Measurements from ENCODE around the gene MAFG. TPM values are rescaled to one million over a fixed set of nuclear protein-coding genes. Genes with fewer than 3 reads are reported as not detected.
"Not testable (repeated sequence)": the region's sequence is repeated elsewhere in the genome, so short reads cannot be mapped to it uniquely, and the experiment has no call there.

MAFG gene
- total RNA-seq, 1 experiment from 2014 or later = 29.0 TPM

- not testable (repeated sequence) for H3K9me3 ChIP-seq (replicated peaks); H3K4me3 ChIP-seq; H3K36me3 ChIP-seq; DNase-seq; H3K27ac ChIP-seq
- H3K4me1 ChIP-seq = peaks cover 14% of the 10 kb centered on the region
- peaks cover 10% of the 10 kb centered on the region; the same call in 1 of the 2 replicates for H3K27me3 ChIP-seq
Observed at GRCh38 chr17:81953443-81953842, 25.9 kb upstream of the MAFG start.

- Histone ChIP-seq H3K4me1 (peaks cover 14% of the 10 kb centered on the region), H3K27me3 (peaks cover 10% of the 10 kb centered on the region; the same call in 1 of the 2 replicates), H3K4me3 (no peak overlapping the region), H3K27ac (no peak overlapping the region), H3K9me3 (replicated peaks) (no peaks in the 10 kb centered on the region), H3K36me3 (no peaks in the 10 kb centered on the region)
- no peak for DNase-seq
Observed at GRCh38 chr17:81952792-81953228, 25.3 kb upstream of the MAFG start.

- Histone ChIP-seq H3K9me3 (replicated peaks) (no peaks in the 10 kb centered on the region), H3K27ac (no peak overlapping the region), H3K36me3 (no peaks in the 10 kb centered on the region), H3K27me3 (peaks cover 8% of the 10 kb centered on the region; the same call in 1 of the 2 replicates), H3K4me1 (peaks cover 14% of the 10 kb centered on the region), H3K4me3 (no peak overlapping the region)
- DNase-seq = no peak
Observed at GRCh38 chr17:81951785-81952684, 24.5 kb upstream of the MAFG start.

- Histone ChIP-seq H3K4me1 (peaks cover 17% of the 10 kb centered on the region), H3K9me3 (replicated peaks) (no peaks in the 10 kb centered on the region), H3K27me3 (peaks cover 5% of the 10 kb centered on the region; the same call in 1 of the 2 replicates), H3K27ac (no peak overlapping the region), H3K36me3 (no peaks in the 10 kb centered on the region), H3K4me3 (no peak overlapping the region)
- DNase-seq = no peak
Observed at GRCh38 chr17:81950501-81950900, 23.0 kb upstream of the MAFG start.

- peaks cover 5% of the 10 kb centered on the region; the same call in 1 of the 2 replicates for H3K27me3 ChIP-seq
- H3K4me3 ChIP-seq = no peak overlapping the region
- H3K27ac ChIP-seq = no peak overlapping the region
- DNase-seq = peak in 1 of 2 experiments; percentile 36
- H3K9me3 ChIP-seq (replicated peaks) = no peaks in the 10 kb centered on the region
- H3K36me3 ChIP-seq = no peaks in the 10 kb centered on the region
- peaks cover 14% of the 10 kb centered on the region for H3K4me1 ChIP-seq
Observed at GRCh38 chr17:81948635-81949378, 21.3 kb upstream of the MAFG start.

- Histone ChIP-seq H3K27me3 (peaks cover 2% of the 10 kb centered on the region; the same call in 1 of the 2 replicates), H3K4me1 (peaks cover 21% of the 10 kb centered on the region), H3K36me3 (no peaks in the 10 kb centered on the region), H3K27ac (no peak within 1 kb of the TSS), H3K4me3 (no peak within 1 kb of the TSS), H3K9me3 (replicated peaks) (no peaks in the 10 kb centered on the region)
- no peak for DNase-seq
Observed at GRCh38 chr17:81947189-81947588, 19.7 kb upstream of the MAFG start, which contains the start of gene MYADML2. Gene MYADML2, minus strand, starts transcription at chr17:81947233. Its CDS starts 5,492 bp downstream, at chr17:81941741.

GRCh38 chr17:81944858-81945257, 17.3 kb upstream of the MAFG start:
- DNase-seq = no peak

GRCh38 chr17:81942167-81942553, 14.6 kb upstream of the MAFG start:
- DNase-seq = no peak
- Histone ChIP-seq H3K27me3 (no peaks in the 10 kb centered on the region), H3K4me3 (peak overlapping the region; percentile 23), H3K27ac (peak overlapping the region; percentile 48), H3K36me3 (no peaks in the 10 kb centered on the region), H3K4me1 (peaks cover 38% of the 10 kb centered on the region), H3K9me3 (replicated peaks) (no peaks in the 10 kb centered on the region)

More at GRCh38 chr17:81944858-81945257, 17.3 kb upstream of the MAFG start:
- H3K4me3 ChIP-seq = no peak overlapping the region
- H3K4me1 ChIP-seq = peaks cover 38% of the 10 kb centered on the region
- H3K36me3 ChIP-seq = no peaks in the 10 kb centered on the region
- no peak overlapping the region for H3K27ac ChIP-seq
- no peaks in the 10 kb centered on the region for H3K9me3 ChIP-seq (replicated peaks)
- H3K27me3 ChIP-seq = no peaks in the 10 kb centered on the region

GRCh38 chr17:81941484-81942166, 14.1 kb upstream of the MAFG start:
- no peaks in the 10 kb centered on the region for H3K9me3 ChIP-seq (replicated peaks)
- no peaks in the 10 kb centered on the region for H3K27me3 ChIP-seq

GRCh38 chr17:81940538-81941483, 13.3 kb upstream of the MAFG start:
- no peak for DNase-seq
- H3K9me3 ChIP-seq (replicated peaks) = no peaks in the 10 kb centered on the region
- no peaks in the 10 kb centered on the region for H3K36me3 ChIP-seq
- H3K27me3 ChIP-seq = no peaks in the 10 kb centered on the region
- H3K4me3 ChIP-seq = no peak overlapping the region
- H3K27ac ChIP-seq = no peak overlapping the region
- H3K4me1 ChIP-seq = peaks cover 37% of the 10 kb centered on the region

More at GRCh38 chr17:81941484-81942166, 14.1 kb upstream of the MAFG start:
- H3K4me3 ChIP-seq = peak overlapping the region; percentile 23
- peak overlapping the region; percentile 48 for H3K27ac ChIP-seq
- no peaks in the 10 kb centered on the region for H3K36me3 ChIP-seq
- peak; percentile 96 to 97 for DNase-seq
- peaks cover 38% of the 10 kb centered on the region for H3K4me1 ChIP-seq

GRCh38 chr17:81939881-81940385, 12.4 kb upstream of the MAFG start:
- no peak for DNase-seq
- Histone ChIP-seq H3K4me1 (peaks cover 34% of the 10 kb centered on the region), H3K36me3 (no peaks in the 10 kb centered on the region), H3K27ac (no peak overlapping the region), H3K27me3 (no peaks in the 10 kb centered on the region), H3K9me3 (replicated peaks) (no peaks in the 10 kb centered on the region), H3K4me3 (no peak overlapping the region)

- Histone ChIP-seq H3K27me3 (no peaks in the 10 kb centered on the region), H3K4me1 (peaks cover 29% of the 10 kb centered on the region), H3K36me3 (no peaks in the 10 kb centered on the region), H3K4me3 (no peak overlapping the region), H3K27ac (no peak overlapping the region), H3K9me3 (replicated peaks) (no peaks in the 10 kb centered on the region)
- DNase-seq = no peak
Observed at GRCh38 chr17:81939218-81939617, 11.7 kb upstream of the MAFG start.

GRCh38 chr17:81935709-81936084, 8.2 kb upstream of the MAFG start:
- no peaks in the 10 kb centered on the region for H3K27me3 ChIP-seq
- H3K9me3 ChIP-seq (replicated peaks) = no peaks in the 10 kb centered on the region
- no peak overlapping the region for H3K27ac ChIP-seq
- no peak overlapping the region for H3K4me3 ChIP-seq
- no peaks in the 10 kb centered on the region for H3K36me3 ChIP-seq
- no peak for DNase-seq
- H3K4me1 ChIP-seq = peaks cover 2% of the 10 kb centered on the region; the same call in 1 of the 2 replicates

Data from SJCRH30 (cell line).